BLaER1 (cell line): ENCODE results near the gene KIAA1755.

Source experiments
- H3K27ac ChIP-seq: shearing (Covaris generic); formaldehyde crosslinking; 2 replicates; pipeline ENCODE4 v1.8.1; 2022
- H3K27me3 ChIP-seq: shearing (Covaris generic); formaldehyde crosslinking; 2 replicates; pipeline ENCODE4 v1.8.1; 2022
- H3K36me3 ChIP-seq: shearing (Covaris generic); formaldehyde crosslinking; 2 replicates; pipeline ENCODE4 v1.8.1; 2022
- H3K4me1 ChIP-seq: shearing (Covaris generic); formaldehyde crosslinking; 2 replicates; pipeline ENCODE4 v1.8.1; 2022
- H3K4me2 ChIP-seq: shearing (Covaris generic); formaldehyde crosslinking; 2 replicates; pipeline ENCODE4 v1.8.1; 2022
- H3K4me3 ChIP-seq: shearing (Covaris generic); formaldehyde crosslinking; 2 replicates; pipeline ENCODE4 v1.8.1; 2022
- H3K9ac ChIP-seq: shearing (Covaris generic); formaldehyde crosslinking; 2 replicates; pipeline ENCODE4 v1.8.1; 2022
- H3K9me3 ChIP-seq: shearing (Covaris generic); formaldehyde crosslinking; 2 replicates; pipeline ENCODE4 v1.8.1; 2022
- H4K20me1 ChIP-seq: shearing (Covaris generic); formaldehyde crosslinking; 2 replicates; pipeline ENCODE4 v1.8.1; 2022
- Cebpa-rat ChIP-seq: shearing (Covaris generic); IDR thresholded peaks from 2 replicates; pipeline ENCODE4 v1.8.1; 2022

KIAA1755 gene

GRCh38 chr20:38243709-38244020, 16.9 kb downstream of the KIAA1755 start:
- Histone ChIP-seq H3K36me3 (no peaks in the 10 kb centered on the region), H3K9ac (no peak overlapping the region), H3K4me2 (no peak overlapping the region), H3K4me1 (no peaks in the 10 kb centered on the region), H3K9me3 (peaks cover 56% of the 10 kb centered on the region), H3K27ac (no peak overlapping the region), H4K20me1 (no peaks in the 10 kb centered on the region), H3K4me3 (no peak overlapping the region), H3K27me3 (peaks cover 5% of the 10 kb centered on the region; the same call in 1 of the 2 replicates)
- TF ChIP-seq Cebpa-rat, result no peak

- no peak for TF ChIP-seq Cebpa-rat
- no peak overlapping the region for H3K27ac ChIP-seq
- H3K36me3 ChIP-seq, result no peaks in the 10 kb centered on the region
- no peak overlapping the region for H3K4me2 ChIP-seq
- no peaks in the 10 kb centered on the region for H3K4me1 ChIP-seq
- no peak overlapping the region for H3K9ac ChIP-seq
- peaks cover 5% of the 10 kb centered on the region; the same call in 1 of the 2 replicates for H3K27me3 ChIP-seq
- no peak overlapping the region for H3K4me3 ChIP-seq
- no peaks in the 10 kb centered on the region for H4K20me1 ChIP-seq
- H3K9me3 ChIP-seq, result peaks cover 56% of the 10 kb centered on the region
Measured at GRCh38 chr20:38242848-38243708, 17.5 kb downstream of the KIAA1755 start.

GRCh38 chr20:38241201-38241600, 19.3 kb downstream of the KIAA1755 start:
- no peak for TF ChIP-seq Cebpa-rat
- Histone ChIP-seq H3K4me2 (no peak overlapping the region), H3K27me3 (peaks cover 5% of the 10 kb centered on the region; the same call in 1 of the 2 replicates), H3K36me3 (no peaks in the 10 kb centered on the region), H3K9me3 (peaks cover 56% of the 10 kb centered on the region), H3K9ac (no peak overlapping the region), H4K20me1 (no peaks in the 10 kb centered on the region), H3K4me1 (no peaks in the 10 kb centered on the region), H3K27ac (no peak overlapping the region), H3K4me3 (no peak overlapping the region)

DNA sequence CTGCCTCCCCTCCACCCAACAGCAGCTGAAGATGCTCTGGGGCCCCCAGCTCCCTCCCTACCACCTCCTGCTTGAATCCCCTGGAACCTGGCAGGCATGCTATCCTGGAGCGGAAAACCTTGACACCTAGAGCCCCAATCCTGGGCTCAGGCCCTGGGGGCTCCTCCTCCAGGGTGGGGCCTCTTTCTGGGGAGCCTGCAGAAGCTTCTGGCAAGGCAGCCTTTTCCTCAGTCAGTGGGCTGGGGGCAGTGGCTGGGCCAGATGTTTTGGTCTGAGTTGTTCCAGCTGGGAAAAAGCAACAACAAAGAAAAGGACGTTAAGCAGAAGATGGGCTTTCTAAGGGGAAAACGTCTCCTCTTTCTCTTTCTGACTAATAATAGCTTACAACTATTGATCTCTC, 21.1 kb downstream of the KIAA1755 start:
- TF ChIP-seq Cebpa-rat, result no peak
- no peak overlapping the region for H3K9ac ChIP-seq
- no peak overlapping the region for H3K27ac ChIP-seq
- H3K4me1 ChIP-seq, result no peaks in the 10 kb centered on the region
- no peaks in the 10 kb centered on the region for H4K20me1 ChIP-seq
- H3K4me3 ChIP-seq, result no peak overlapping the region
- no peaks in the 10 kb centered on the region for H3K36me3 ChIP-seq
- H3K9me3 ChIP-seq, result peaks cover 46% of the 10 kb centered on the region
- H3K4me2 ChIP-seq, result no peak overlapping the region
- H3K27me3 ChIP-seq, result peaks cover 5% of the 10 kb centered on the region; the same call in 1 of the 2 replicates

DNA sequence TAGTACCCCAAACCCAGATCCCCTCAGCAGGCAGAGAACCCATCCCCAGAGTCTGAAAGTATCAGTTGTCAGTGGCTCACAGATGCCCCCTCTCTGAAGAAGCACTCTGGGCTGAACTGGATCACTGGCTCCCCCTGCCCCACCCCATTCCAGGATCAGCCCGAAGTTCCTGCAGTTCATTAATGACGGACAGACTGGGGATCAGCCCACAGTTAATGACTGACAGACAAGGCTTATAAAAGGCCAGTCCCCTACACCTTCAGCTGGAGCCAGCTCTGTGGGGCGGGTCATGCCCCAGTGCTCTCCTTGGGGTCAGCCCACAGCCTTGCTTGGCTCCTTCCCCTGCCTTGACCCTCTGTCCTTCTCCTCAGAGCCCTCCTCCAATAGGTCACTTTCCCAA, 21.7 kb downstream of the KIAA1755 start:
- no peaks in the 10 kb centered on the region for H4K20me1 ChIP-seq
- H3K4me3 ChIP-seq, result no peak overlapping the region
- peaks cover 5% of the 10 kb centered on the region; the same call in 1 of the 2 replicates for H3K27me3 ChIP-seq
- no peak for TF ChIP-seq Cebpa-rat
- no peaks in the 10 kb centered on the region for H3K4me1 ChIP-seq
- H3K9me3 ChIP-seq, result peaks cover 40% of the 10 kb centered on the region
- H3K9ac ChIP-seq, result no peak overlapping the region
- no peaks in the 10 kb centered on the region for H3K36me3 ChIP-seq
- H3K4me2 ChIP-seq, result no peak overlapping the region
- H3K27ac ChIP-seq, result no peak overlapping the region

- Histone ChIP-seq H3K27ac (no peak overlapping the region), H3K4me3 (no peak overlapping the region), H3K9ac (no peak overlapping the region), H3K4me1 (no peaks in the 10 kb centered on the region), H3K9me3 (peaks cover 26% of the 10 kb centered on the region), H3K36me3 (no peaks in the 10 kb centered on the region), H4K20me1 (no peaks in the 10 kb centered on the region), H3K4me2 (no peak overlapping the region), H3K27me3 (peaks cover 5% of the 10 kb centered on the region; the same call in 1 of the 2 replicates)
- no peak for TF ChIP-seq Cebpa-rat
Measured at GRCh38 chr20:38237381-38237780, 23.2 kb downstream of the KIAA1755 start.

DNA sequence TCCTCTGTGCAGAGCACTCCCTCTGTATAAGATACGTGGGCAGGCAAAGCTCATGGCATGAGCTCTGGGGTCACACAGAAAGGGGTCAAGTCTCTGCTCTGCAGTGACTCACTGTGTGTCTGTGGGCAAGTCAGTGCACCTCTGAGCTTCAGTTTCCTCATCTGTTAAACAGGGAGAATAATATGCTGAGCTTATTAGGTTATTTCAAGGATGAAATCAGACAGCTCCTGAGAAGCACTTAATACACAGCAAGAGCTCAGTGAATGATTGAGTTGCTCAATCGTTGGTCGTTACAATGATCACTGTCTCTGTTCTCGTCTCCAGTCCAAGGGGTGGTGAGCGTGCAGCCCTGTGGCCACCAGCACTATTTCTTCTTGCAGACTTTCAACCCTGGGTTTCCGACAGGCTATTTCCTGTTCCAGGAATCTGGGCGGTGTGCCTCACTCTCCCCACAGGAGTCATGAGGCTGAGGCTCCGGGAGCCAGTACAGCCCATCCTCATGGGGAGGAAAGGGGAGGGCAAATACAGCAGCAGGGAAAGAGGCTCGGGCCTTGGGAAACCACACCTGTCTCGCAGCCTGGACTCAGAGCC, 28.9 kb downstream of the KIAA1755 start:
- no peak for TF ChIP-seq Cebpa-rat
- H3K9me3 ChIP-seq, result no peaks in the 10 kb centered on the region
- no peak overlapping the region for H3K27ac ChIP-seq
- no peaks in the 10 kb centered on the region for H3K4me1 ChIP-seq
- H4K20me1 ChIP-seq, result no peaks in the 10 kb centered on the region
- H3K36me3 ChIP-seq, result no peaks in the 10 kb centered on the region
- no peak overlapping the region for H3K4me3 ChIP-seq
- no peak overlapping the region for H3K9ac ChIP-seq
- H3K4me2 ChIP-seq, result no peak overlapping the region
- H3K27me3 ChIP-seq, result no peaks in the 10 kb centered on the region

GRCh38 chr20:38230957-38231526, 29.5 kb downstream of the KIAA1755 start:
- Histone ChIP-seq H3K27ac (no peak overlapping the region), H3K4me2 (no peak overlapping the region), H3K27me3 (no peaks in the 10 kb centered on the region), H3K9me3 (no peaks in the 10 kb centered on the region), H3K9ac (no peak overlapping the region), H4K20me1 (no peaks in the 10 kb centered on the region), H3K4me1 (no peaks in the 10 kb centered on the region), H3K36me3 (no peaks in the 10 kb centered on the region), H3K4me3 (no peak overlapping the region)
- TF ChIP-seq Cebpa-rat, result no peak

DNA sequence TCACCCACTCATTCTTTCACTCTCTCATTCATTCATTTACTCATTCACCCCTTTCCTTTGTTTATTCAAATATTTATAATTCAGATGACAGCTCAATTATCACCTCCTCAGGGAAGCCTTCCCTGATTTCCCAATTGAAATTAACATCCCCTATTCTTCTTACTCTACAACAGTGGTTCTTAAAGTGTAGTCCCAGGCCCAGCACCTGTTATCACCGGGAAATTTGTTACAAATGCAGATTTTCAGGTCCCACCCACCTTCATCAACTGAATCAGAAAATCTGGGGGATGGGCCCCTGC, 30.3 kb downstream of the KIAA1755 start:
- H3K9me3 ChIP-seq, result no peaks in the 10 kb centered on the region
- no peaks in the 10 kb centered on the region for H3K36me3 ChIP-seq
- no peak for TF ChIP-seq Cebpa-rat
- peaks cover 2% of the 10 kb centered on the region for H3K4me1 ChIP-seq
- H3K4me3 ChIP-seq, result no peak overlapping the region
- no peak overlapping the region for H3K9ac ChIP-seq
- H3K4me2 ChIP-seq, result no peak overlapping the region
- H4K20me1 ChIP-seq, result no peaks in the 10 kb centered on the region
- no peak overlapping the region for H3K27ac ChIP-seq
- no peaks in the 10 kb centered on the region for H3K27me3 ChIP-seq

DNA sequence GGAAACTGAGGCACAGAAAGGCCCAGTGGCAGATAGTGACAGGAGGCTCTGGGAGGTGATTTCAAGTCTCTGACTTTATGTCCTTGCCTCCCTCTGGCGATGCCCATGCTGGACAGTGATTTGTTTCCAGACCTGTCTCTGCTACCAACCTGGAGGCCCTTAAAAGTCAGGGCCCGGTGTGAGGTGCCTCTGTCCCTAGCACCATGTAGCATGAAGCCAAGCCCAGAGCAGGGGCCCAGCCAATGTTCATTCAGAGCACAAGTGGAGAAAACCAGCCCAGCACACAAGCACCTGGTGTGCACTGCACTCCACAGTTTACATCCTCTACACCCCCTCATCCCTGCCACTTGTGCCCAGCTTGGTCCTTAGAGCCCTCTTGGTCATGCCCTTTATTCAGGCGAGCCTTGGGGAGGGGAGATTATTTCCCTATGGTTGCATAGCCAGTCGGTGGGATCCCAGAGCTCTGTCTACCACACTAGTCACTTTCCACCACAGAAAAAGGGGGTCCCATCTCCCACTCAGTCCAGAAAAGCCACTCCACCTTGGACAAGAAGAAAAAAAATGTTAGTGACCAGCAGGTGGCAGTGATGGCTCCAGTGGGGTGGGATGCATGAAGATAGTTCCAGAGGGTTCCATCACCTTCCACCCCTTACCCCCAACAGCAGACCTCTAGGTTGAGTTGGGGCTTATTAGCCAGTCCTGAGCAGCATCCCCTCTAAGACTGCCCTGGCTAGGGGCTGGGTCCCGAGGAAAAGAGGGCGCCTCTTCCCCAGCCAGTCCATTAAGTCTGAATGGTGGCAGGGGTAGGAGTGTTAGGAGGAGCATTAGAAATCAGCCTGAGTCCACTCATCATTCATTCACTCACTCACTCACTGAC, 30.9 kb downstream of the KIAA1755 start:
- no peak overlapping the region for H3K4me2 ChIP-seq
- H3K4me3 ChIP-seq, result no peak overlapping the region
- H3K27ac ChIP-seq, result no peak overlapping the region
- peaks cover 8% of the 10 kb centered on the region for H3K4me1 ChIP-seq
- no peaks in the 10 kb centered on the region for H3K9me3 ChIP-seq
- TF ChIP-seq Cebpa-rat, result no peak
- H3K9ac ChIP-seq, result no peak overlapping the region
- H4K20me1 ChIP-seq, result no peaks in the 10 kb centered on the region
- no peaks in the 10 kb centered on the region for H3K36me3 ChIP-seq
- no peaks in the 10 kb centered on the region for H3K27me3 ChIP-seq
